Keratinocyte (primary cell): ENCODE results near the gene MGMT. TPM values are rescaled to one million over a fixed set of nuclear protein-coding genes. Genes with fewer than 3 reads are reported as not detected.

Source experiments
- DNase-seq: peaks from one replicate; pipeline ENCODE4 v3.0.0-alpha.2; 2011; ENCODE audit warnings: low read depth, missing footprints, low spot score
- FAIRE-seq: peaks from 2 replicates; lab custom pipeline; 2011; peaks lifted over from hg19 to GRCh38; lab: Jason Lieb, UNC
- H2AFZ ChIP-seq: 2 replicates; pipeline ENCODE4 v1.6.0; 2012; ENCODE audit warnings: low read length, control low read depth, inconsistent platforms; ENCODE audit not compliant: control insufficient read depth
- H3K27ac ChIP-seq: 2 replicates; pipeline ENCODE4 v1.5.1; 2011; ENCODE audit warnings: low read length; ENCODE audit not compliant: control insufficient read depth, insufficient read depth
- H3K27me3 ChIP-seq: 3 replicates; pipeline ENCODE4 v1.6.0; 2011; ENCODE audit warnings: low read length; ENCODE audit not compliant: control insufficient read depth, insufficient read depth; ENCODE audit errors: extremely low read depth
- H3K36me3 ChIP-seq, 2 experiments: 2 replicates in 1 of 2; 3 replicates in 1 of 2; pipeline ENCODE4 v1.5.1; 2011; ENCODE audit warnings: low read length in 2 of 2, mild to moderate bottlenecking in 1 of 2; ENCODE audit not compliant: control insufficient read depth in 2 of 2, insufficient read depth in 2 of 2; ENCODE audit errors: extremely low read depth in 1 of 2
- H3K4me1 ChIP-seq: 3 replicates; pipeline ENCODE4 v1.5.1; 2011; ENCODE audit warnings: low read length; ENCODE audit not compliant: control insufficient read depth, insufficient read depth; ENCODE audit errors: extremely low read depth
- H3K4me2 ChIP-seq: 3 replicates; pipeline ENCODE4 v1.6.0; 2011; ENCODE audit warnings: low read depth, low read length; ENCODE audit not compliant: control insufficient read depth, insufficient read depth; ENCODE audit errors: extremely low read depth
- H3K4me3 ChIP-seq, 3 experiments: fragments of 200-600 bp in 1 of 3; sonication (generic) in 1 of 3; 2 replicates in 2 of 3; 3 replicates in 1 of 3; pipeline ENCODE4 v1.5.1; 2011 to 2016; ENCODE audit warnings: low read length in 3 of 3, mild to moderate bottlenecking in 3 of 3, control low read depth in 2 of 3, inconsistent platforms in 1 of 3, low read depth in 1 of 3, mixed read lengths in 1 of 3, mixed run types in 1 of 3, moderate library complexity in 1 of 3; ENCODE audit not compliant: control insufficient read depth in 2 of 3, insufficient read depth in 2 of 3; ENCODE audit errors: extremely low read depth in 1 of 3
- H3K79me2 ChIP-seq: 2 replicates; pipeline ENCODE4 v1.6.0; 2012; ENCODE audit warnings: low read length; ENCODE audit not compliant: control insufficient read depth, insufficient read depth
- H3K9ac ChIP-seq: 3 replicates; pipeline ENCODE4 v1.6.0; 2011; ENCODE audit warnings: low read length; ENCODE audit not compliant: control insufficient read depth, insufficient read depth; ENCODE audit errors: extremely low read depth
- H3K9me1 ChIP-seq: 3 replicates; pipeline ENCODE4 v1.6.0; 2011; ENCODE audit warnings: low read length; ENCODE audit not compliant: control insufficient read depth, insufficient read depth; ENCODE audit errors: extremely low read depth
- H3K9me3 ChIP-seq: 2 replicates; pipeline ENCODE4 v1.5.1; 2012; ENCODE audit warnings: low read depth, low read length; ENCODE audit not compliant: control insufficient read depth
- H4K20me1 ChIP-seq: 3 replicates; pipeline ENCODE4 v1.6.0; 2011; ENCODE audit warnings: low read length; ENCODE audit not compliant: control insufficient read depth, insufficient read depth; ENCODE audit errors: extremely low read depth
- EZH2 ChIP-seq: IDR thresholded peaks from one replicate; pipeline ENCODE4 v1.6.1; 2012; ENCODE audit warnings: inconsistent platforms, mild to moderate bottlenecking, low read length, moderate library complexity
- dilution Hi-C: fragments of 300-500 bp; cut with MboI; formaldehyde crosslinking; loops from one replicate; pipeline ENCODE4 v1.7.0; 2020; ENCODE audit warnings: low sequenced_read_pairs; ENCODE audit not compliant: extremely low pct_ligation_motif_present
- polyA plus RNA-seq, 5 experiments: library from polyadenylated mRNA; depleted of rRNA in 3 of 5; stranded (reverse) in 3 of 5; stranded (forward) in 1 of 5; unstranded in 1 of 5; fragments of >200 nt; gene quantifications; 1 replicate in 1 of 5; 2 replicates in 3 of 5; 3 replicates in 1 of 5; pipeline versions ENCODE4 v1.2.1 to v1.2.3, GENCODE V29; 2011 to 2012; ENCODE audit warnings: missing spikeins in 2 of 5, low read depth in 1 of 5, low replicate concordance in 1 of 5
- TF ChIP-seq, protein P1 (sequence below), 3 experiments: IDR thresholded peaks in 1 of 3; conservative IDR thresholded peaks in 1 of 3; optimal IDR thresholded peaks in 1 of 3; 2 replicates in 2 of 3; 3 replicates in 1 of 3; pipeline versions ENCODE3 to v1.5.1; 2011; ENCODE audit warnings: low read length in 3 of 3, mild to moderate bottlenecking in 3 of 3, moderate library complexity in 2 of 3, control low read depth in 1 of 3, inconsistent platforms in 1 of 3; ENCODE audit not compliant: insufficient read depth in 2 of 3; ENCODE audit errors: extremely low read depth in 1 of 3

Gene MGMT
- polyA plus RNA-seq, 1 donor (not counting 4 experiments of a cell fraction or from before 2014, with no cell fraction given) = 15.2 TPM

- H3K9me1 ChIP-seq = no peaks in the 10 kb centered on the region
- H4K20me1 ChIP-seq = no peaks in the 10 kb centered on the region
- no peak overlapping the region for H3K4me2 ChIP-seq
- TF ChIP-seq, protein P1, sequence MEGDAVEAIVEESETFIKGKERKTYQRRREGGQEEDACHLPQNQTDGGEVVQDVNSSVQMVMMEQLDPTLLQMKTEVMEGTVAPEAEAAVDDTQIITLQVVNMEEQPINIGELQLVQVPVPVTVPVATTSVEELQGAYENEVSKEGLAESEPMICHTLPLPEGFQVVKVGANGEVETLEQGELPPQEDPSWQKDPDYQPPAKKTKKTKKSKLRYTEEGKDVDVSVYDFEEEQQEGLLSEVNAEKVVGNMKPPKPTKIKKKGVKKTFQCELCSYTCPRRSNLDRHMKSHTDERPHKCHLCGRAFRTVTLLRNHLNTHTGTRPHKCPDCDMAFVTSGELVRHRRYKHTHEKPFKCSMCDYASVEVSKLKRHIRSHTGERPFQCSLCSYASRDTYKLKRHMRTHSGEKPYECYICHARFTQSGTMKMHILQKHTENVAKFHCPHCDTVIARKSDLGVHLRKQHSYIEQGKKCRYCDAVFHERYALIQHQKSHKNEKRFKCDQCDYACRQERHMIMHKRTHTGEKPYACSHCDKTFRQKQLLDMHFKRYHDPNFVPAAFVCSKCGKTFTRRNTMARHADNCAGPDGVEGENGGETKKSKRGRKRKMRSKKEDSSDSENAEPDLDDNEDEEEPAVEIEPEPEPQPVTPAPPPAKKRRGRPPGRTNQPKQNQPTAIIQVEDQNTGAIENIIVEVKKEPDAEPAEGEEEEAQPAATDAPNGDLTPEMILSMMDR (optimal IDR thresholded peaks at IDR 0.05 in 1 of 3, IDR thresholded peaks at IDR 0.05 in 1 of 3, conservative IDR thresholded peaks at IDR 0.05 in 1 of 3; ENCODE audit: extremely low read depth in 1 of 3, insufficient read depth in 2 of 3, low read length in 3 of 3) = no peak
- TF ChIP-seq EZH2 = no peak
- H3K27me3 ChIP-seq = no peaks in the 10 kb centered on the region
- no peak overlapping the region for H3K9ac ChIP-seq
- H2AFZ ChIP-seq = no peak overlapping the region
- H3K36me3 ChIP-seq = no peaks in the 10 kb centered on the region
- no peak overlapping the region for H3K4me3 ChIP-seq
- H3K27ac ChIP-seq = no peak overlapping the region
- dilution Hi-C loops = no loop called here
- DNase-seq (no peak), FAIRE-seq (no peak)
- H3K4me1 ChIP-seq = no peaks in the 10 kb centered on the region
- peaks cover 4% of the 10 kb centered on the region for H3K9me3 ChIP-seq
- no peaks in the 10 kb centered on the region for H3K79me2 ChIP-seq
These were observed 253.0 kb downstream of the MGMT start for GRCh38 chr10:129719889-129720590.

- Histone ChIP-seq H3K27ac (no peak overlapping the region), H4K20me1 (no peaks in the 10 kb centered on the region), H3K9me3 (peaks cover 4% of the 10 kb centered on the region), H3K27me3 (no peaks in the 10 kb centered on the region), H2AFZ (no peak overlapping the region), H3K4me2 (no peak overlapping the region), H3K4me1 (no peaks in the 10 kb centered on the region), H3K9ac (no peak overlapping the region), H3K79me2 (no peaks in the 10 kb centered on the region), H3K9me1 (no peaks in the 10 kb centered on the region), H3K36me3 (peaks cover 0 to 2% of the 10 kb centered on the region in 2 experiments), H3K4me3 (no peak overlapping the region)
- FAIRE-seq (no peak), DNase-seq (no peak)
- dilution Hi-C loops = no loop called here
- TF ChIP-seq, protein P1 (optimal IDR thresholded peaks at IDR 0.05 in 1 of 3, IDR thresholded peaks at IDR 0.05 in 1 of 3, conservative IDR thresholded peaks at IDR 0.05 in 1 of 3; ENCODE audit: extremely low read depth in 1 of 3, insufficient read depth in 2 of 3, low read length in 3 of 3) = no peak
- TF ChIP-seq EZH2 = no peak
These were observed 258.0 kb downstream of the MGMT start for GRCh38 chr10:129725011-129725410.
